LNCaP clone FGC (cell line): ENCODE data around the gene RGS7.

Experiments used
- DNase-seq: peaks from one replicate; pipeline ENCODE4 v3.0.0-alpha.2; 2011; ENCODE audit warnings: low read depth
- H3K4me3 ChIP-seq: 2 replicates; pipeline ENCODE4 v1.5.1; 2011; ENCODE audit warnings: mild to moderate bottlenecking, low read depth, low read length, control low read depth
- TF ChIP-seq, protein P1 (sequence below): IDR thresholded peaks from 2 replicates; pipeline ENCODE4 v1.5.1; 2012; ENCODE audit warnings: mild to moderate bottlenecking; ENCODE audit not compliant: control insufficient read depth, insufficient read depth; ENCODE audit errors: extremely low read depth

The RGS7 gene

DNA sequence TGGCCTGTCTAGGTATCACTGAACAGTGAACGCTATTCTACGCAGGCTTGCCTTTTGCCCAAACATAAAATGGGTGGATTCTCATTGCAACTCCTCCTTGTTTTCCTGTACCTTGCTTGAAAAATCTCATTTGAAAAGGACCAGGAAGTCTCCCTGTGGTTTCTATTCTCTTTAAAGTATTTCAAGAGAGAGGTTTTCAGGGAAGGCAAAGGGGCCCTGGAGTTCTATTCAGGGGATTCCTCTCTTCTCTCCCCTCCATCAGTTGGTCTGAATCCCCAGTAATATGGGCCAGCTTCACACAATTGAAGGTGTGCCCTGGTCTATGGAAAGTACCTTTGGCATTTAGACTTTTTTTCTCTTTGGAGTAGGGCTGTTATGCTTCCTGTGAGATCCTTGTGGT is 311.3 kb downstream of the RGS7 start:
- TF ChIP-seq, protein P1, sequence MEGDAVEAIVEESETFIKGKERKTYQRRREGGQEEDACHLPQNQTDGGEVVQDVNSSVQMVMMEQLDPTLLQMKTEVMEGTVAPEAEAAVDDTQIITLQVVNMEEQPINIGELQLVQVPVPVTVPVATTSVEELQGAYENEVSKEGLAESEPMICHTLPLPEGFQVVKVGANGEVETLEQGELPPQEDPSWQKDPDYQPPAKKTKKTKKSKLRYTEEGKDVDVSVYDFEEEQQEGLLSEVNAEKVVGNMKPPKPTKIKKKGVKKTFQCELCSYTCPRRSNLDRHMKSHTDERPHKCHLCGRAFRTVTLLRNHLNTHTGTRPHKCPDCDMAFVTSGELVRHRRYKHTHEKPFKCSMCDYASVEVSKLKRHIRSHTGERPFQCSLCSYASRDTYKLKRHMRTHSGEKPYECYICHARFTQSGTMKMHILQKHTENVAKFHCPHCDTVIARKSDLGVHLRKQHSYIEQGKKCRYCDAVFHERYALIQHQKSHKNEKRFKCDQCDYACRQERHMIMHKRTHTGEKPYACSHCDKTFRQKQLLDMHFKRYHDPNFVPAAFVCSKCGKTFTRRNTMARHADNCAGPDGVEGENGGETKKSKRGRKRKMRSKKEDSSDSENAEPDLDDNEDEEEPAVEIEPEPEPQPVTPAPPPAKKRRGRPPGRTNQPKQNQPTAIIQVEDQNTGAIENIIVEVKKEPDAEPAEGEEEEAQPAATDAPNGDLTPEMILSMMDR: no peak
- no peak overlapping the region for H3K4me3 ChIP-seq
- DNase-seq: no peak

GRCh38 chr1:241034203-241034936 is 322.6 kb downstream of the RGS7 start:
- no peak overlapping the region for H3K4me3 ChIP-seq
- no peak for DNase-seq
- TF ChIP-seq, protein P1: no peak

DNA sequence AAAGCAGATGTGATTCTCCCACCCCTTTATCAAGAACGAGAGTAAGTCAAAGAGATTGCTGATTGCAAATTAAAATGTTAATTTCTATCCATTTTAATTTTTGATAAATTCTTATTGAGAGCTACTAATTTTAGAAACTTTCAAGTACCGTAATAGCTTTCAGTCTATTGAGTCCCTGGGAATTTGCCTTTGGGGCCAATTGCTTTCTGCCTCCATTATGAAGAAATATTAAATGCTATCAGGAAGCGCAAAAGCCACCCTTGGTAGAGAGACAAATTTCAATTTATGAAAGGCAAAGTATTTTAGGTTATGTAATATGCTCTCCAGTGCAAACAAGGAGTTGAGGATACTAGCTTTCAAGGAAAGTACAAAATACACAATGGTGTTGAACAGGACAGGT is 332.2 kb downstream of the RGS7 start:
- TF ChIP-seq, protein P1: no peak
- DNase-seq: no peak
- no peak overlapping the region for H3K4me3 ChIP-seq

GRCh38 chr1:241022366-241022765 is 334.6 kb downstream of the RGS7 start:
- DNase-seq: no peak
- no peak overlapping the region for H3K4me3 ChIP-seq
- TF ChIP-seq, protein P1: no peak

DNA sequence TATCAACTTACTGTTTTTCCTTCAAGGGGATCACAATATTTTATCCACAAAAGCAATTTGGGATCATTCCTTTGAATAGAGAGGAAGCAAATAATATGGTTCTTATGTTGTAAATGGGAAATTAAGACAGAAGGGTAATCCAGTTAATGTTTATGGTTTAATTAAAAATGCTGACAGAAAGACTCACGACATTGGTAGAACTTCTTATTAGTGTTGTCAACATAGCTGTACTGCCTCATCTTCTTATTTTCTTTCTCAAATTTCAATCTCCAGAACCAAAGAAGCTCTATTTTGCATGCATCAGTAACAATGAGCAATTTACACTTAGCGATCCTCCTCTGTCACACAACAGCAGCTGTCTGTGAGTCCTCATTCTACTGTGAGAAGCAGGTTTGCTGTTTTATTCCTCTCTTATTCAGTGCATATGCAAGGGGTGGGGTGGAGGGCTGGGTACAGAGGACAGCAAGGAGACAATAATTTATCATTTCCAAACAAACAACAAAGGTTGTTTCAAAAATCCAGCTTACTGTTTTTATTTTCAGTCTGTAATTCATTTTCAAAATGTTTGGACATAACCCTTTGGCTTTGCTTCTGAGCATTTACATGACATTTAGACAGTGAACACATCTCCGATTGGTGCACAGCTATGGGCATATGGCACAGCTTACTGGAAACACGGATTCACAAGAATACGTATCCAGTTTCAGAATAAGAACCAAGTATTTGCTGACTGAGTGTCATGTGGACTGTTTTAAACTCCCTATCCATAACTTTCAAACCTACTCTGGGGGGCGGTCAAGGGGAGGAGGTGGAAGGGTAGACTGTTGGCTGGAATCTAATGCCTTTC is 335.9 kb downstream of the RGS7 start:
- TF ChIP-seq, protein P1: no peak
- no peak overlapping the region for H3K4me3 ChIP-seq
- DNase-seq: no peak

- DNase-seq: no peak
- H3K4me3 ChIP-seq: no peak overlapping the region
- TF ChIP-seq, protein P1: no peak
Measured at GRCh38 chr1:241012708-241013340, 344.2 kb downstream of the RGS7 start.
